HG02798 (cell line): ENCODE data around the gene SPRYD7.
A peak's percentile ranks its signal among the peaks of the same experiment; 100 is the strongest.
"Not testable (repeated sequence)": the region's sequence is repeated elsewhere in the genome, so short reads cannot be mapped to it uniquely, and the experiment has no call there.

ENCODE experiments used
- ATAC-seq: cut with Tn5 transposase; IDR thresholded peaks from one replicate; pipeline ENCODE4 v1.9.1; 2021; ENCODE audit warnings: mild to moderate bottlenecking; ENCODE audit not compliant: unreplicated experiment, poor library complexity

SPRYD7 gene

GRCh38 chr13:49935171-49936074 lies 717 bp downstream of the SPRYD7 start:
- ATAC-seq: peak; percentile 20

DNA sequence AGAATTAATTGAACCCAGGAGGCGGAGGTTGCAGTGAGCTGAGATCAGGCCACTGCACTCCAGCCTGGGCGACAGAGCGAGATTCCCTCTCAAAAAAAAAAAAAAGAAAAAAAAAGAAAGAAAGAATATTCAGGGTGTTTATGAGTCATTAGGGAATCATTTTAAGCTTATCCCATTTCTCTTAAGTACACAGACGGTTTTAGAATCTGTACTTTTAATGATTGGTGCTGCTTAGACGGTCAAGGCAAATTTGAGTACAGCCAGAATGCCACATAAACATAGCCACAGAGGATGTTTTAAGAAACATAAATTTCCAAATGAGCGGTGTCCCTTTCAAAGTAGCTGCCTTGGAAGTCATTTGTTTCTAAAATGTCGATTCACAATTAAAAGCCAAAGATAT lies 2.6 kb downstream of the SPRYD7 start:
- ATAC-seq: no peak

DNA sequence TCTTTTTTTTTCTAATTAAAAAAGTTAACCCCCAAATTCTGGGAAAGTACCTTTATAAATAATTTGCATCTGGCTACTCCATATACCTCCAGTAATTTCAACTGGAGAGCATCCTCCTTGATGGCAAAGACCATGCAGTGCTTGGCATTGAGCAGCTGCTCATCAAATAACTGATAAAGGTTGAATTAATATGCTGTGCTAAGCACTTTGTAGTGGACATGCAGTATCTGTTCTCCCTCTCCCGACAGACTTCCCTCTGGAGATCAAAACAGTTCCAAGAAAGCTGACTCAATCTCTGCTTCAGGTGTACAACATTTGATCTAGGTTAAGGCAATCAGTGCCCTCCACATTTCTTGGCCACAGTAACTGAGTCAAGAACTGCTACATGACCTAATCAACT lies 3.3 kb downstream of the SPRYD7 start:
- ATAC-seq: no peak

GRCh38 chr13:49932066-49932465 lies 4.1 kb downstream of the SPRYD7 start:
- ATAC-seq: no peak

- ATAC-seq: no peak
Observed at GRCh38 chr13:49927755-49928154, 8.4 kb downstream of the SPRYD7 start.

- no peak for ATAC-seq
Observed at GRCh38 chr13:49925881-49926418, 10.2 kb downstream of the SPRYD7 start.

GRCh38 chr13:49922301-49922700 lies 13.8 kb downstream of the SPRYD7 start:
- no peak for ATAC-seq

DNA sequence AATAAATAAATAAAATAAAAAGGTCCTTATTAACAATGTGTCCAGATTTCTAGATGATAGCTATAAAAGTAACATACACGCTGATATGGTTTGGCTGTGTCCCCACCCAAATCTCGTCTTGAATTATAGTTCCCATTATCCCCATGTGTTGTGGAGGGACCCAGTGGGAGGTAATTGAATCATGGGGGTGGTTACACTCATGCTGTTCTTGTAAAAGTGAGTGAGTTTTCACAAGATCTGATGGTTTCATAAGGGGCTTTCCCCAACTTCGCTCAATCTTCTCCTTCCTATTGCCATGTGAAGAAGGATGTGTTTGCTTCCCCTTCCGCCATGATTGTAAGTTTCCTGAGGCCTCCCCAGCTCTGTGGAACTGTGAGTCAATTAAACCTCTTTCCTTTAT lies 15.2 kb downstream of the SPRYD7 start:
- not testable (repeated sequence) for ATAC-seq

DNA sequence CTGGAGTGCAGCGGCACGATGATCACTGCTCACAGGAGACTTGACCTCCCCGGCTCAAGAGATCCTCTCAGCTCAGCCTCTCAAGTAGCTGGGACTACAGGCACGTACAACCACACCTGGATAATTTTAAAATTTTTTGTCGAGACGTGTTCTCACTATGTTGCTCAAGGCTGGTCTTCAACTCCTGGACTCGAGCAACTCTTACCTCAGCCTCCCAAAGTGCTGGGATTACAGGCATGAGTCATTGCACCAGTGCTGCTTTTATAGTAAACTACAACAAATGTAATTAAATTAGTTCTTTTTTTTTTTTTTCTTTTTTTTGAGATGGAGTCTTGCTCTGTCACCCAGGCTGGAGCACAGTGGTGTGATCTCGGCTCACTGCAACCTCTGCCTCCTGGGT lies 18.0 kb downstream of the SPRYD7 start:
- ATAC-seq: not testable (repeated sequence)

- ATAC-seq: no peak
Observed at GRCh38 chr13:49914947-49915346, 21.2 kb downstream of the SPRYD7 start.

DNA sequence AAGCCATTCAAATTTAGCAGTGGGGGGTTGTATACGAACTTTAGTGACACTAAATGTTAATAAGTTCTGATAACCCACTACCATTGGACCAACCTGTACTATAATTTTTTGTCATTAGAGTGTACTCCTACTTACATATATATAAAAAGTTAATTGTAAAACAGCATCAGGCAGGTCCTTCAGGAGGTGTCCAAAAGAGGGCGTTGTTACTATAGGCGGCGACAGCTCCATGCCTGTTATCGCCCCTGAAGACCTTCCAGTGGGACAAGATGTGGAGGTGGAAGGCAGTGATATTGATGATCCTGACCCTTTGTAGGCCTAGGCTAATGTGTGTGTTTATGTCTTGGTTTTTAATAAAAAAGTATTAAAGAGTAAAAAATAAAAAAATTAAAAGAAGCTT lies 27.5 kb downstream of the SPRYD7 start:
- ATAC-seq: no peak

DNA sequence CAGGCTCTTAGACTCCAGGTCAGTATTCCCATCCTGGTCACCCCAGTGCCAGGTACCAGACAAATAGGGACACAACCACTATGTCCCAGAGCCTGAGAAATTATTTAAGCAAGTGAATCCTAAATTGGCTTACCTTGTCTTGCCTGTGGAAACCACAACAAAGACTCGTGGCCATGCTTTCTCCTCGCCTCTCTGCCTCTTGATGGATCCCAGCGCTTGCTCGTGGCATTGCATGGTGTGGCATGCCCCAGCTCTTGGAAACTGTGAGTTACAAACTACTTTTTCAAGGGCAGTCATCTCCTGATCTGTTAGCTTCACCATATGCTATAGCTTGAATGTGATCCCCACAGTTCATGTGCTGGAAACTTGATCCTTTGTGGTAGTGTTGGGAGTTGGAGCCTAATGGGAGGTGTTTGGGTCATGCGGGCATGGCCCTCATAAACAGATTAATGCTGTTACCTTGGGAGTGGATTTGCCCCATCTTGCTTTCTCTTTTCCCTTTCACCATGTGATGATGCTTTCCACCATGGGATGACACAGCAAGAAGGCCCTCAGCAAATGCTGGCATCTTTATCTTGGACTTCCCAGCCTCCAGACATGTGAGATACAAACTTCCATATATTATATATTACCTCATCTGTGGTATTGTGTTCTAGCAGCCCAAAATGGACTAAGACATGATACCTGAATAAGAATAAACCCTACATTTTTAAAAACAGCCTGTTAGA lies 31.2 kb downstream of the SPRYD7 start:
- no peak for ATAC-seq

- no peak for ATAC-seq
Observed at GRCh38 chr13:49898792-49899191, 37.3 kb downstream of the SPRYD7 start.

- ATAC-seq: no peak
Observed at GRCh38 chr13:49897713-49898112, 38.4 kb downstream of the SPRYD7 start.

DNA sequence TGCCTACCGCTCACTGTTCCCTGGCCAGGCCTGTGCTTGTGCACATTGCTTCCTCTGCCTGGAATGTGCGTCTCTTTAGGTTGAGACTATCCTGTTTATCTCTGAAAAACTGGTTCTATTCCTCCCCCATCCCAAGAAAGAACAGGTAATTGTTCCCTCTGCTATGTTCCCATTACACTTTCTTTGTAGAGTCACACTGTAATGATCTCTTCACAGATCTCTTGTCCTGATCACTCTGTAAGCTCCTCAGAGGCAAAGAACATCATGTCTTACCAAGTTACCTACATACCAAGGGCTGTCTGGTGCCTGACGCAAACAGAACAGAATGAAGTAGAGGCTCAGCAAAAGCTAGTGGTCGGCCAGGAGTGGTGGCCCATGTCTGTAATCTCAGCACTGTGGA lies 40.3 kb downstream of the SPRYD7 start:
- ATAC-seq: no peak

DNA sequence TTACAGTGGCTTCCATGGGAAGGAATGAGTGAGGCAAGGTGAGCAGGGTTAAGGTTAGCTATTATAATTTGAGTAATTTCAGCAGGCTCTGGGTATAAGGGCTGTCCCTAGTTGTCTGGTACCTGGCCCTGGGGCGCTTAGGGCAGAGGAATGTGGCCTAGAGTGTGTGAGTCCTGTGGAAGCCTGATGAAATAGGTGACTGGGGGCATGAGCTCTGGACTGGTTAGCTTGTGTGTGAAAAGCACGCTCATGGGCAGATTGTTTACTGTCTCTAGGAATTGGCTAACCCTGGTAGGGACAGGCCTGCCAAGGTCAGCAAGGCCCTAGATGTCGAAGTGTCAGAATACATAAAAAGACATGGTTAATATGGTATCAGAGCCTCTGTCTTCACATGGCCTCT lies 42.5 kb downstream of the SPRYD7 start:
- no peak for ATAC-seq

DNA sequence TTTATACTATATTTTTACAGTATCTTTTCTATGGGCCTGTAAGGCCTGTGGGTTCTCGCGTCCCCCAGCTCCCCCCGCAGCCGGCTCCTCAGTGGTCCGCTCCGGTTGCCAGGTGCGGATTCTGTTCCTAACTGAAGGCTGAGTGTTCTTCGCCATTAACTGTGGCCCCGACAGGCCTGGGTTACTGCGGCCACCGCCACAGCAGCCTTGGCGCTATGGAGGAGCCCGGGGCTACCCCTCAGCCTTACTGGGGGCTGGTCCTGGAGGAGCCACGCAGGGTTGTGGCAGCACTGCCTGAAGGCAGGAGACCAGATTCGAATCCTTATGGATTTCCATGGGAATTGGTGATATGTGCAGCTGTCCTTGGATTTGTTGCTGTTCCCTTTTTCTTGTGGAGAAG lies 45.8 kb downstream of the SPRYD7 start:
- ATAC-seq: no peak

GRCh38 chr13:49878682-49879081 lies 57.5 kb downstream of the SPRYD7 start:
- no peak for ATAC-seq

- no peak for ATAC-seq
Observed at GRCh38 chr13:49877629-49878218, 58.4 kb downstream of the SPRYD7 start.

DNA sequence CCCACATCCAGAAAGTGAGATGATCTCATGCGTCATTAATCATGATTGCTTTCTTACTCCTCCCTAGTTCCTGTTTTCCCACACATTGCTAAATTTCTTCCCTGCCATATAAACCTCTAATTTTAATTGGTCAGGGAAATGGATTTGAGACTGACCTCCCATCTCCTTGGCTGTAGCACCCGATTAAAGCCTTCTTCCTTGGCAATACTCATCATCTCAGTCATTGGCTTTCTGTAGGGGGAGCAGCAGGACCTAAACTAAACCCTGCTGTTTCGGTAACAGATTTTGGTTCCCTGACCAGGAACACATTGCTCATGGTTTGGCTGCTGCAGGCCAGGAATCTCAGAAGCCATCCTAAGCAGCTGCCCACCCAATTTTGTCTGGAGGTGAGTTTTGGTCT lies 61.7 kb downstream of the SPRYD7 start:
- no peak for ATAC-seq

- ATAC-seq: no peak
Observed at GRCh38 chr13:49869519-49869918, 66.6 kb downstream of the SPRYD7 start.
